IMR-90 (cell line): ENCODE data around the gene TTLL8. TPM values are rescaled to one million over a fixed set of nuclear protein-coding genes. Genes with fewer than 3 reads are reported as not detected.

Experiments
- ATAC-seq: fragments of 200-7000 bp; cut with Tn5 transposase; 2 replicates; pipeline ENCODE4 v1.9.1; 2020; ENCODE audit warnings: low read depth, mild to moderate bottlenecking, moderate library complexity
- BruUV-seq: library from RNA; stranded (reverse); fragments of 400-500 nt; replicated peaks from 2 replicates; lab custom pipeline; 2021; lab: Mats Ljungman, UMichigan
- CTCF ChIA-PET: fragments of 300-600 bp; formaldehyde crosslinking; extraction: SDS; loops from one replicate; lab custom pipeline; 2021; ENCODE audit warnings: antibody characterized with exemption; lab: Yijun Ruan, JAX
- POLR2A ChIA-PET: fragments of 300-600 bp; sonication (Branson Sonifier 250); formaldehyde crosslinking; loops from one replicate; lab custom pipeline; 2022; ENCODE audit warnings: antibody characterized with exemption; ENCODE audit not compliant: unreplicated experiment; lab: Charles Lee
- DNase-seq: peaks from one replicate; pipeline ENCODE4 v3.0.0; 2013
- H2AFZ ChIP-seq: replicated peaks from 2 replicates; pipeline ENCODE3; 2013; ENCODE audit warnings: low read length, mild to moderate bottlenecking; ENCODE audit not compliant: poor library complexity
- H2AK5ac ChIP-seq: 2 replicates; pipeline ENCODE4 v1.6.1; 2013; ENCODE audit warnings: low read depth, low read length, inconsistent platforms
- H2AK9ac ChIP-seq: replicated peaks from 2 replicates; pipeline ENCODE3; 2013; ENCODE audit warnings: mild to moderate bottlenecking, low read depth, low read length, moderate library complexity; ENCODE audit not compliant: poor library complexity
- H2BK120ac ChIP-seq: 2 replicates; pipeline ENCODE4 v1.6.1; 2013; ENCODE audit warnings: low read depth, low read length, inconsistent platforms
- H2BK15ac ChIP-seq: 3 replicates; pipeline ENCODE4 v1.6.1; 2013; ENCODE audit warnings: low read depth, low read length, inconsistent platforms
- H2BK20ac ChIP-seq: 2 replicates; pipeline ENCODE4 v1.6.1; 2013; ENCODE audit warnings: low read depth, mild to moderate bottlenecking, inconsistent platforms, low read length, moderate library complexity
- H2BK5ac ChIP-seq: 2 replicates; pipeline ENCODE4 v1.6.1; 2013; ENCODE audit warnings: mild to moderate bottlenecking, low read depth, low read length, inconsistent platforms; ENCODE audit not compliant: poor library complexity, severe bottlenecking
- H3K14ac ChIP-seq: replicated peaks from 2 replicates; pipeline ENCODE4 v1.6.1; 2013; ENCODE audit warnings: low read depth, low read length, inconsistent platforms
- H3K18ac ChIP-seq: 2 replicates; pipeline ENCODE4 v1.6.1; 2013; ENCODE audit warnings: low read depth, low read length, control low read depth
- H3K23ac ChIP-seq: 2 replicates; pipeline ENCODE4 v1.6.1; 2013; ENCODE audit warnings: low read depth, low read length, inconsistent platforms
- H3K27ac ChIP-seq: 2 replicates; pipeline ENCODE4 v1.5.1; 2013; ENCODE audit warnings: mild to moderate bottlenecking, control low read depth, low read length; ENCODE audit not compliant: insufficient read depth
- H3K27me3 ChIP-seq: 2 replicates; pipeline ENCODE4 v1.6.1; 2013; ENCODE audit warnings: low read length; ENCODE audit not compliant: control insufficient read depth, insufficient read depth
- H3K36me3 ChIP-seq: 2 replicates; pipeline ENCODE4 v1.6.1; 2013; ENCODE audit warnings: low read length, mixed read lengths; ENCODE audit not compliant: control insufficient read depth, insufficient read depth
- H3K4ac ChIP-seq: 2 replicates; pipeline ENCODE4 v1.6.1; 2013; ENCODE audit warnings: low read depth, low read length, inconsistent platforms
- H3K4me1 ChIP-seq: 2 replicates; pipeline ENCODE4 v1.6.1; 2013; ENCODE audit warnings: low read length, mixed read lengths; ENCODE audit not compliant: control insufficient read depth, insufficient read depth
- H3K4me2 ChIP-seq: 2 replicates; pipeline ENCODE4 v1.6.1; 2013; ENCODE audit warnings: low read depth, mild to moderate bottlenecking, control low read depth, low read length, moderate library complexity
- H3K4me3 ChIP-seq: 2 replicates; pipeline ENCODE4 v1.5.1; 2013; ENCODE audit warnings: low read depth, mild to moderate bottlenecking, control low read depth, low read length, moderate library complexity; ENCODE audit not compliant: insufficient read depth
- H3K56ac ChIP-seq: 2 replicates; pipeline ENCODE4 v1.6.1; 2013; ENCODE audit warnings: low read length, inconsistent platforms; ENCODE audit not compliant: insufficient read depth; ENCODE audit errors: extremely low read depth
- H3K79me1 ChIP-seq, 2 experiments: 2 replicates each; pipeline ENCODE4 v1.6.1; 2013; ENCODE audit warnings: low read length in 2 of 2, inconsistent platforms in 1 of 2, low read depth in 1 of 2
- H3K9ac ChIP-seq: 2 replicates; pipeline ENCODE4 v1.6.1; 2013; ENCODE audit warnings: low read depth, low read length, control low read depth
- H3K9me1 ChIP-seq: 2 replicates; pipeline ENCODE4 v1.6.1; 2013; ENCODE audit warnings: low read length, inconsistent platforms; ENCODE audit not compliant: insufficient read depth
- H3K9me3 ChIP-seq: 2 replicates; pipeline ENCODE4 v1.6.1; 2013; ENCODE audit warnings: low read length; ENCODE audit not compliant: control insufficient read depth, insufficient read depth
- H4K20me1 ChIP-seq: 2 replicates; pipeline ENCODE4 v1.6.1; 2013; ENCODE audit warnings: low read length, inconsistent platforms; ENCODE audit not compliant: insufficient read depth
- H4K5ac ChIP-seq: 2 replicates; pipeline ENCODE4 v1.6.1; 2013; ENCODE audit warnings: mild to moderate bottlenecking, low read depth, low read length, control low read depth
- H4K8ac ChIP-seq, 2 experiments: 2 replicates each; pipeline ENCODE4 v1.6.1; 2013; ENCODE audit warnings: low read depth in 2 of 2, low read length in 2 of 2, control low read depth in 1 of 2, inconsistent platforms in 1 of 2
- H4K91ac ChIP-seq: 2 replicates; pipeline ENCODE4 v1.6.1; 2013; ENCODE audit warnings: low read depth, low read length, inconsistent platforms; ENCODE audit not compliant: insufficient read depth
- BHLHE40 ChIP-seq: fragments of 150-350 bp; IDR thresholded peaks from 2 replicates; pipeline ENCODE4 v1.6.1; 2016; ENCODE audit warnings: mild to moderate bottlenecking, low read depth, low read length
- CEBPB ChIP-seq: IDR thresholded peaks from 2 replicates; pipeline ENCODE4 v1.6.1; 2012; ENCODE audit warnings: low read depth, low read length, improper control_type of control experiment
- CHD1 ChIP-seq: IDR thresholded peaks from 2 replicates; pipeline ENCODE4 v1.6.1; 2012; ENCODE audit warnings: low read depth, low read length, improper control_type of control experiment
- ELK1 ChIP-seq: fragments of 150-350 bp; IDR thresholded peaks from 2 replicates; pipeline ENCODE4 v1.6.1; 2016; ENCODE audit warnings: low read depth, mild to moderate bottlenecking, low read length, moderate library complexity, borderline replicate concordance
- FOS ChIP-seq: fragments of 150-350 bp; IDR thresholded peaks from 2 replicates; pipeline ENCODE4 v1.6.1; 2016; ENCODE audit warnings: low read depth, low read length
- MAFK ChIP-seq: IDR thresholded peaks from 2 replicates; pipeline ENCODE4 v1.6.1; 2012; ENCODE audit warnings: low read depth, low read length, improper control_type of control experiment
- MAZ ChIP-seq: IDR thresholded peaks from 2 replicates; pipeline ENCODE4 v1.6.1; 2012; ENCODE audit warnings: low read depth, mild to moderate bottlenecking, low read length, improper control_type of control experiment, moderate library complexity, borderline replicate concordance
- MXI1 ChIP-seq: IDR thresholded peaks from 2 replicates; pipeline ENCODE4 v1.6.1; 2012; ENCODE audit warnings: low read depth, mild to moderate bottlenecking, low read length, moderate library complexity, borderline replicate concordance
- NFE2L2 ChIP-seq: fragments of 150-350 bp; IDR thresholded peaks from 2 replicates; pipeline ENCODE4 v1.6.1; 2016; ENCODE audit warnings: low read depth, mild to moderate bottlenecking, low read length
- POLR2A ChIP-seq: IDR thresholded peaks from 2 replicates; pipeline ENCODE4 v1.6.1; 2012; ENCODE audit warnings: mild to moderate bottlenecking, low read depth, low read length
- RAD21 ChIP-seq: IDR thresholded peaks from 2 replicates; pipeline ENCODE4 v1.6.1; 2012; ENCODE audit warnings: low read length, improper control_type of control experiment
- RCOR1 ChIP-seq: IDR thresholded peaks from 2 replicates; pipeline ENCODE4 v1.6.1; 2012; ENCODE audit warnings: mild to moderate bottlenecking, low read length, improper control_type of control experiment; ENCODE audit not compliant: insufficient replicate concordance
- RFX5 ChIP-seq: IDR thresholded peaks from 2 replicates; pipeline ENCODE4 v1.8.0; 2012; ENCODE audit warnings: low read depth, mild to moderate bottlenecking, low read length, moderate library complexity
- SMC3 ChIP-seq: fragments of 150-350 bp; IDR thresholded peaks from 2 replicates; pipeline ENCODE4 v1.6.1; 2016; ENCODE audit warnings: low read depth, mild to moderate bottlenecking, antibody characterized with exemption, low read length, moderate library complexity
- USF2 ChIP-seq: fragments of 150-350 bp; IDR thresholded peaks from 2 replicates; pipeline ENCODE4 v1.6.1; 2017; ENCODE audit warnings: mild to moderate bottlenecking, antibody characterized with exemption, low read length, low read depth
- WGBS, 2 experiments: methylation state at CpG; one replicate each; pipeline versions ENCODE4 v1.1.5 to v1.1.7; 2013; ENCODE audit warnings: missing lambda C conversion rate in 2 of 2; ENCODE audit not compliant: insufficient read length in 1 of 2; ENCODE audit errors: extremely low coverage in 2 of 2; 5-methylcytosine and 5-hydroxymethylcytosine counted together
- dilution Hi-C: fragments of 300-500 bp; cut with HindIII; formaldehyde crosslinking; loops from one replicate; pipeline ENCODE4 v1.14.3; 2018; ENCODE audit warnings: low sequenced_read_pairs; ENCODE audit not compliant: unreplicated experiment
- in situ Hi-C: fragments of 300-500 bp; cut with MboI; formaldehyde crosslinking; loops from 3 replicates; pipeline ENCODE4 v1.14.3; 2019; ENCODE audit warnings: low sequenced_read_pairs, inconsistent platforms, mixed read lengths
- intact Hi-C: fragments of 100-400 bp; cut with micrococcal nuclease; formaldehyde crosslinking; loops from 2 replicates; pipeline ENCODE4 v1.10.0; 2022
- polyA plus RNA-seq, 3 experiments: library from polyadenylated mRNA; depleted of rRNA; stranded (reverse); fragments of >200 nt; gene quantifications; 2 replicates each; pipeline ENCODE4 v1.2.3, GENCODE V29; 2012; ENCODE audit warnings: low replicate concordance in 1 of 3
- total RNA-seq: library from RNA; depleted of rRNA; stranded (reverse); fragments of >200 nt; gene quantifications from 2 replicates; pipeline ENCODE4 v1.2.3, GENCODE V29; 2012
- TF ChIP-seq, protein P1 (sequence below): conservative IDR thresholded peaks from 2 replicates; pipeline ENCODE4 v1.5.1; 2012; ENCODE audit warnings: mild to moderate bottlenecking, low read depth, low read length, improper control_type of control experiment

The TTLL8 gene
- total and polyA plus RNA-seq, 2 of the 4 experiments (the other 2 are of a cell fraction), result not detected

DNA sequence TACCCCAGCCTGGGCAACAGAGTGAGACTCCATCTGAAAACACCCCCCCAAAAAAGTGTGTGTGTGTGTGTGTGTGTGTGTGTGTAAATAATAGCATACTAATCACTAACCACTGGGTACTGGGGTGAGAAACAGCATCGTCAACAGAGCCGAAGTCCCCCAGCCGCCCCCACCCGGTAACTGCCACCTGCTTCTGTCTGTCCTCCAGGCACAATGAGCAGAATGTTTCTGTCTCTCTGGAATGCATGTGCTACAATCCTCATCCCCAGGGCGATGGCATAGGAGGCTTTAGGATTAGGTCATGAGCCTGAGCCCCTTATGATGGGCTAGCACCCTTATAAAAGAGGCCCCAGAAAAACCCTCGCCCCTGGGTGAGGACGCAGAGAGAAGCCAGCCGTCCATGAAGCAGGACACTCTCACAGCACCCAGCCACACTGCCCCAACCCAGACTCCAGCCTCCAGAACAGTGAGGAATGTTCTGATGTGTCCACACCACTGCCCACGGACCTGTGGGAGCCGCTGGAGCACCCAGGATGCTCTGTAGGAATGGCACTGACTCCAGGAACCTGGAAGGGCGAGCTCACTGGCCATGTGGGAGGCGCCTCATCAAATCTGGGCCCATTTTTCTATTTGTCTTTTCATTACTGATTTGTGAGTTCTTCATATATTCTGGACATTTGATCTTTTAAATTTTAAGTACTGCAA is 9.9 kb downstream of the TTLL8 start:
- no TSS peak for BruUV-seq
- no peak for TF ChIP-seq POLR2A
- TF ChIP-seq, protein P1, sequence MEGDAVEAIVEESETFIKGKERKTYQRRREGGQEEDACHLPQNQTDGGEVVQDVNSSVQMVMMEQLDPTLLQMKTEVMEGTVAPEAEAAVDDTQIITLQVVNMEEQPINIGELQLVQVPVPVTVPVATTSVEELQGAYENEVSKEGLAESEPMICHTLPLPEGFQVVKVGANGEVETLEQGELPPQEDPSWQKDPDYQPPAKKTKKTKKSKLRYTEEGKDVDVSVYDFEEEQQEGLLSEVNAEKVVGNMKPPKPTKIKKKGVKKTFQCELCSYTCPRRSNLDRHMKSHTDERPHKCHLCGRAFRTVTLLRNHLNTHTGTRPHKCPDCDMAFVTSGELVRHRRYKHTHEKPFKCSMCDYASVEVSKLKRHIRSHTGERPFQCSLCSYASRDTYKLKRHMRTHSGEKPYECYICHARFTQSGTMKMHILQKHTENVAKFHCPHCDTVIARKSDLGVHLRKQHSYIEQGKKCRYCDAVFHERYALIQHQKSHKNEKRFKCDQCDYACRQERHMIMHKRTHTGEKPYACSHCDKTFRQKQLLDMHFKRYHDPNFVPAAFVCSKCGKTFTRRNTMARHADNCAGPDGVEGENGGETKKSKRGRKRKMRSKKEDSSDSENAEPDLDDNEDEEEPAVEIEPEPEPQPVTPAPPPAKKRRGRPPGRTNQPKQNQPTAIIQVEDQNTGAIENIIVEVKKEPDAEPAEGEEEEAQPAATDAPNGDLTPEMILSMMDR, result no peak
- TF ChIP-seq NFE2L2, result no peak
- TF ChIP-seq CHD1, result no peak
- TF ChIP-seq FOS, result no peak
- no peak for TF ChIP-seq CEBPB
- TF ChIP-seq MAZ, result no peak
- no peak for TF ChIP-seq RAD21
- TF ChIP-seq RFX5, result no peak
- no peak for TF ChIP-seq USF2
- no peak for TF ChIP-seq RCOR1
- no peak for TF ChIP-seq BHLHE40
- TF ChIP-seq MXI1, result no peak
- TF ChIP-seq MAFK, result no peak
- TF ChIP-seq SMC3, result no peak
- TF ChIP-seq ELK1, result no peak
- peaks cover 44% of the 10 kb centered on the region for H3K27me3 ChIP-seq
- no peaks in the 10 kb centered on the region for H3K36me3 ChIP-seq
- H4K5ac ChIP-seq, result no peak overlapping the region
- no peak overlapping the region for H2AK9ac ChIP-seq
- no peak overlapping the region for H2AFZ ChIP-seq
- ATAC-seq (no peak), DNase-seq (no peak)
- no peak overlapping the region for H3K23ac ChIP-seq
- H3K18ac ChIP-seq, result no peak overlapping the region
- H4K91ac ChIP-seq, result no peak overlapping the region
- no peak overlapping the region for H2BK5ac ChIP-seq
- H3K4me2 ChIP-seq, result no peak overlapping the region
- H3K79me1 ChIP-seq, result no peaks in the 10 kb centered on the region
- no peak overlapping the region for H3K14ac ChIP-seq
- H3K56ac ChIP-seq, result no peak overlapping the region
- no peaks in the 10 kb centered on the region for H3K9me1 ChIP-seq
- H3K9ac ChIP-seq, result no peak overlapping the region
- no peak overlapping the region for H2BK120ac ChIP-seq
- H3K4me3 ChIP-seq, result no peak overlapping the region
- ChIA-PET POLR2A (no interaction called here), CTCF (no interaction called here)
- H2BK20ac ChIP-seq, result no peak overlapping the region
- peaks cover 9% of the 10 kb centered on the region for H3K9me3 ChIP-seq
- dilution Hi-C loops, result no loop called here
- intact Hi-C loops, result no loop called here
- no peak overlapping the region for H3K27ac ChIP-seq
- no peaks in the 10 kb centered on the region for H3K4me1 ChIP-seq
- no peak overlapping the region for H2AK5ac ChIP-seq
- in situ Hi-C loops, result no loop called here
- no peak overlapping the region for H4K8ac ChIP-seq
- WGBS, 2 experiments, result no CpG with 5 or more reads among the region's 12 CpGs
- no peaks in the 10 kb centered on the region for H4K20me1 ChIP-seq
- H3K4ac ChIP-seq, result no peak overlapping the region
- H2BK15ac ChIP-seq, result no peak overlapping the region
